Adipose tissue (tissue), 3 donors: ENCODE data around the gene CCNK. TPM values are rescaled to one million over a fixed set of nuclear protein-coding genes. Genes with fewer than 3 reads are reported as not detected.
A peak's percentile ranks its signal among the peaks of the same experiment; 100 is the strongest.

Experiments
- H3K27ac ChIP-seq: one replicate; pipeline ENCODE4 v1.5.1; 2013; ENCODE audit warnings: low read depth, low read length
- WGBS, 3 donors: extraction: QIAGEN DNeasy Blood & Tissue Kit; methylation state at CpG; one replicate each; pipeline ENCODE4 v1.1.7; 2013; 5-methylcytosine and 5-hydroxymethylcytosine counted together
- polyA plus RNA-seq, 3 donors: library from polyadenylated mRNA; stranded (reverse); fragments of 200-250 nt; gene quantifications; one replicate each; pipeline ENCODE4 v1.2.3, GENCODE V29; 2013
- donor health status: healthy with polysubstance abuse.
- donor health status: Bipolar disorder and iron deficiency.
- donor health status: healthy.

The CCNK gene
- polyA plus RNA-seq, 3 donors, result 8.0 to 19.5 (median 11.8) TPM

DNA sequence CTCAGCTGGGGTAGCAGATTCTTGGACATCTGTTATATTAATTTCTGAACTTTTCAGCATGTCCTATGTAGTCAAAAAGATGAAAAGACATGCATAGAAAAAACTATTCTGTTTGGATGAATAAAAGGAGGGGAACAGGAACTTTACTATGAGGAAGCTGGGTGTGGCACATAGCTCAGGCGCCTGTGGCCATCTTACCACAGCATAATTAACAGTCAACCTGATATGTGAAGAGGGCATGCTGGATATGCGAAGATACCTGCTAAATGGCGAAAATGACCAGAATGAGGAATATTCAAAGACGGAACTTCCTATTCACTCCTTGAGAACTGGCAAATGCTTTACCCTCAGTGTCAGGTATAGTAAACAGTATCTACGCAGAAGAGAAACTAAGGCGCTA lies 19.0 kb upstream of the CCNK start:
- whole genome bisulfite sequencing, 3 donors, result 63 to 76% (median 73%) methylated on average over 6 of the region's 6 CpGs
- H3K27ac ChIP-seq, result no peak overlapping the region

DNA sequence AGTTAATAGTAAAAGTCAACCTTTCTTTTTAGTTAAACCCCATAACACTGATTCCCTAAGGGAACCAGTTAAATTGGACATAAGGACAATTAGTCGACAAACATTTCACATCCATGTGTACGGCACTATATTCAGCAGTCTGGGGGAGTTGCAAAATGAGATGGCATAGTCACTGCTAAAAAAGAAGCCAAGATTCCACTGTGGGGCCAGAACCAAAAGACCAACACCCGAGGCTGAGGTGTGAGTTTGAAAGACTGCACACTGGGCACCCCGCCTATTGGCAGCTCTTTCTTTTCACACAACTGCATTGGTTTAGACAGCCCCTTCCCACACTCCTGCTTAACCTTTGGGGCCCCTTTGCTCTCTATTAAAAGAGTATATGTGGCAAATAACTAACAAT lies 17.2 kb upstream of the CCNK start:
- H3K27ac ChIP-seq, result no peak overlapping the region
- 86 to 88% (median 88%) methylated on average over 4 of the region's 4 CpGs for WGBS, 3 donors

DNA sequence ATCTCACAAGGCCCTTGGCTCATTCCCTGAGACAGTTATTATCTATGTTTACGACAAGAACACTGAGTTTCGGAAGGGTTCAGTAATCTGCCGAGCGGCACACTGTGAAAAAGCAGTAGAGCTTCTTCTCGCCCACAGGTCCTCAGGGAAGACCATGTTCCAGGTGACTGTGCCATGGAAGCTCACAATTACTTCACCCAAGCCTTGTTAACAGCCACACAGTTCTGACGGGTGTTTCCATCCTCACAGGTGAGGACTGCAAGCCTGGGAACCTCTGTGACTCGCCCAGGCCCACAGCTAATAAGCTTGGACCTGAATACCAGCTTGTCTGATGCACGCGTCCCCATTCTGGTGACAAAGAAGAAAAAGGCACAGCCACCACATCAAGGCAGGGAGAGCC lies 15.9 kb upstream of the CCNK start:
- WGBS, 3 donors, result 91 to 94% (median 93%) methylated on average over 9 of the region's 9 CpGs
- H3K27ac ChIP-seq, result no peak overlapping the region

DNA sequence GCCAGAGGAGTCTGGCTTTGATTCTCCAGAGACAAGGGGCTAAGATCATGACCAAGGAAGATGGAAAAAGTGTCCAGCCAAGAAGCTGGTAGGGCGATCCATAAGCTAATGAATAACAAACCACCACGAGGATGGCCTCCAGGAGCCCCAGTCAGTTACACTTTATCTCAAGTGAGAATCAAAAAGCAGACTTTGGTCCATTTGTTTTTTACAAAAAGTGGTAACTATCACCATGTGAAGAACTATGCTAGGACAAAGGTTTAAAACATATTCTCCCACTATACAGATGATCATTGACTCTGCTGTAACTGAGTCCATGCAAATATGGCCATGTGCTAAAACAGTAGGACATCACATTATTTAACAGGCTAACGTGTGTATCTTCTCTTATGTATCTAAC lies 14.5 kb upstream of the CCNK start:
- 74 to 91% (median 88%) methylated on average over 3 of the region's 3 CpGs for WGBS, 3 donors
- H3K27ac ChIP-seq, result no peak overlapping the region

DNA sequence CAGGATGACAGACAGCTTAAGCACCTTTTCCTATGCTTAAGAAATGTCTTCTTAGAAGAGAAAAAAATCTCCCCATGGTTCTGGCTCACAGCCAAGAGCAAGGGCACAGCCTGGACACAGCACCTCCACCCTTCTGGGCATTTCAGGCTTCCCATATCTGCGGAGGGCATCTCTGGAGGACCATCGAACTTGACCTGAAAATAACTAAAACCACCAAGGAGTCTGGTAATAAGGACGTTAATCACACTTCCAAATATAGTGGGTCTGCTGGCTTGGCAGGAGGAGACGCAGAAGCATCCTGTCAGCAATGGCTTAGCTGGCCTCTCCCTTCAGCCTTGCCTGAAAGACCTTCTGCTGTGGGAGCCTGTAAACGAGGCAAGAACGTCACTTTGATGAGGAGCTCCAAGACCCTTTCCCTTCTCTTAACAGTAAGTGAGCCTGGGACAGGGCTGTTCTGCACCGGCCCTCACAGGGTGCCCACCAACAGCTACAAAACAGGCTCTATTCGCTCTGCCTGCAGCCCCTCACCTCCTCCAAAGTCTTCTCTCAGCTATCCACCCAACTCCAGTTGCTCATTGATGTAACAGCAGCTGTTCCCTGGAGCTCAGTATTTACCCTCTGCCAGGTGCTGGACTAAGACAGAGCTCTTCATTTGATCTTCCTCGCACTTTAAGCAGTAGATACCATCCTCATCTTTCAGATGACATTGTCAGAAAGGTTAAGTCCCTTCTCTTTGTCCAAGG lies 13.7 kb upstream of the CCNK start:
- WGBS, 3 donors, result 67 to 70% (median 69%) methylated on average over 9 of the region's 9 CpGs

DNA sequence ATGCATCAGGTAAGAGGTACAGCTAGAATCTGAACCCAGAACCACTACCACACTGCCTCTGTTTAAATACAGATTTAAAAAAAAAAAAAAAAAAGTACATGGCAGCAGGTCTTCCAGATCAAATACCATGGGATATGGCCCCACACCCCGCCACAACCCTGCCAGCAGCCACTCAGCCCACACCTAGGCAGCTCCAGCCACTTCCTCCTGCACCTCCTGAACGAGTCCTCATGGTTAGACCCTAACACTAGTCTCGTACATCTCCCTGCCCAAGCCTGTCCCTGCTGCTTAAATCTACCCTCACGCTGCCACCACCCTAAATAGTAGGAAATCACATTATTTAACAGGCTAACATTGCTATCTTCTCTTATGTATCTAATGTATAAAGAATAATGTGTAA lies 13.1 kb upstream of the CCNK start:
- no peak overlapping the region for H3K27ac ChIP-seq
- WGBS, 3 donors, result 67 to 85% (median 69%) methylated on average over 4 of the region's 4 CpGs

More for the DNA sequence above, 13.7 kb upstream of the CCNK start:
- no peak overlapping the region for H3K27ac ChIP-seq

DNA sequence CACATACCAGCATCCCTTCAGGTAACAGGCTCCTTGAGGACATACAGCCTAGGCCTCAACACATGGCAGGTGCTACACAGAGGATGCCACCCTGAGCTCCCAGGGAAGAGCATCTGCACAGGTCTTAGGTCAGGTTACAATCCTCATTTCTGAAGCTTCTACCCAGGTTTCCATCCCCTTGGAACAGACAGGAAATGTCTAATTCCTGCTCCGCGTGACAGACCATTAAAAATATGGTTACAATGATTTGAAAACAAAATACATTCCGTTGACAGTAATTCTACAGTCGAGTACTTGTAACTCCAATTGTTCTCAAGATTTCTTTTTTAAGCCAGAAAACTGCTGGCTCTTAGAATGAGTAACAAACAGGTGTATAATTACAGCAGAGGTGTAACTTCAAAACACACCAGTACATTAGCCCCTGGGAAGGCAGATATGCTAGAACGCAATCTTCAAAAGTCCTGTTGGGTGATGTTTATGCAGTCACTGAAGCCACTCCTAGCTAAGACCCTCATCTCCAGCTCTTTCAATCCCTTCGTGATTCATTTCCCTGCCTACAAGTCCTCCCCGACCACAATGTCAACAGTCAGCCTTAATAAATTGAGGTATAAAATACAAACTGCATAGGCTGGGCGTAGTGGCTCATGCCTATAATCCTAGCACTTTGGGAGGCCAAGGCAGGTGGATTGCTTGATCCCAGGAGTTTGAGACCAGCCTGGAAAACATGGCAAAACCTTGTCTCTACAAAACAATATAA lies 12.2 kb upstream of the CCNK start:
- 69 to 75% (median 70%) methylated on average over 8 of the region's 8 CpGs for WGBS, 3 donors
- H3K27ac ChIP-seq, result no peak overlapping the region

DNA sequence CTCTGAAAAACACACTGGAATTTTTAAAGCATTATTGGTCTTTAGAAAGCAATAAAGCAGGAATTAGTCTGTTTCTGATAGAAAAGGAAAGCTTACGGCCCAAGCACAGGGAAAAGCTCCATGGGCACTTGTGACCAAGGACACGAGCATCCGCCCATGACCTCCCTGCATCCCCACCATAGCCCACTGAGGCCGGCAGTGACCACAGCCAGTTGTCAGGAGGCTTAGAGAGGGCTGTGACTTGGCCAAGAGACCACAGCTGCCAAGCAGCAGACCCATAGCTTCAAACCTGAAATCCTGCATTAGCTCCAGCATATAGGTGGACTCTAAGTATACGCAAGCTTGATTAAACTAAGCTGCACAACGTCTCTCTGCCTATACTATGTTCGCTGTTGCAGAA lies 9.5 kb upstream of the CCNK start:
- no peak overlapping the region for H3K27ac ChIP-seq
- 91 to 92% (median 92%) methylated on average over 7 of the region's 7 CpGs for WGBS, 3 donors

DNA sequence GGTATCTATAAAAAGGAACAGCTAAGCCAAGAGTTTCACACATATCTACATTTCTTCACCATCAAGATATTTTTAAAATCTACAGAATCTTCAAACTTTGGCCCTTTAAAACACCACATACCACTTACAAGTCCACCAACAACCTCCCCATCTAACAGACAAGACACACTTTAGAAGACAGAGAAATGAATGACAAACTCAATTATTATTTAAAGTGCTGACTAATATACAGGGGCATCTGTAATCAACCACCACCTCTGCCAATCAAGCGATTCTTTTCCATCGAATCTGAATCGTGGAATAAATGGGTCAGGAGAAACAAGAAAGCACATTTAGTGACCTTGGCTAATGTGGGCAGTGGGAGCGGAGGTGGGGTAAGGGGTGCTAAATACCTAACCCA lies 8.3 kb upstream of the CCNK start:
- H3K27ac ChIP-seq, result no peak overlapping the region
- 70 to 93% (median 93%) methylated on average over 4 of the region's 4 CpGs for WGBS, 3 donors

DNA sequence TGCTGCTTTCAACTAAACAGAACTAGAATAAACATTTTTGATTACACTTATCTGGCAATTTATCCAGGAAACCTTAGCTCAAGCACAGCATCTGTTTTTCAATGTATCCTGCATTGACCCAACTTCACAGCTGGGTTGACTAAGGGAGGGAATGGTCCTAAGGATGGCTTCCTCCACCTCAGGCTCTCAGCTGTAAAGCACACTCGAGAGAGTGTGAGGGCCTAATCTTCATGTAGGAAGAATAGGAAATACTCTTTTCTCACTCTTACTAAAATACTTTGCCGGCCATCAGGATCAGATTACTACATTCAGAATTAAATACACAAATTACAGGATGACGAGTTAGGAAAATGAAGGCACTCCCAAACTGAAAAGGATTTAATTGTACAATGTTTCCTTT lies 7.8 kb upstream of the CCNK start:
- no peak overlapping the region for H3K27ac ChIP-seq
- 85 to 92% (median 86%) methylated on average over 3 of the region's 3 CpGs for WGBS, 3 donors

DNA sequence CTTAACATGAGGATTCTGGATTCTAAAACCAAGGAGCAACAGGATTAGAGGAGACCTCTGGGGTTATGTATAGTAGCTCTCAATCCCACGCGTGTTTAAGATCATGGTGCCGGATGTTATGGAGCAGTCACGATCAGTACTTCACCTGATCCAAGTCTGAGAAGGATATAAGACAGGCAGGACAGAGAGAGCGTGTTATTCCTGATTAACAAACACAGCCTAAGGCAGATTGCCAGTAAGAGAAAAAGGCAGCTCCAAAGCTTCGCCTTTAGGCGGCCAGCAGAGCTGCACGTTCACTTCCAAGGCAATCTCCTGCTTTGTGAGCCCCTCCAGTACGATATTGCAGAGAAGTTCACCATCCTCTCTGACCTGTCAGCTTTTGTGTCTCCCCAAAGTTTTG lies 6.0 kb upstream of the CCNK start:
- 32 to 63% (median 63%) methylated on average over 9 of the region's 9 CpGs for WGBS, 3 donors
- no peak overlapping the region for H3K27ac ChIP-seq

DNA sequence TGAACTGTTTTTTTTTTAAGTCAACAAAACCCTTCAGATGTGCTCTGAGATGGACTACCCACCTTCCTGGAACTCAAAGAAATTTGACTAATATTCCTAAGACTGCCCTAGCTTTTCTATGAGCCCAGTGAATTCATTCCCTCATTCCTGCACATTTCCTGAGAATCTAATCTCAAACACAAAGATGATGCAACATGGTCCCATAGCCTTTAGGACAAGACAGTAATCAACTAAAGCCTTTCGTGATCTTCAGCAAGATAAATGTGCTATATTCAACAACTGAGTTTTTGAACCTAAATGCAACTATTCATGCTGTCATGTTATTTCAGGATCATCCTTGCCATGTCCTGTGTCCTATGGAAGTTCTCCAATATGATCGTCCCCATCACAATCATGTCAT lies 5.5 kb upstream of the CCNK start:
- WGBS, 3 donors, result 70 to 84% (median 80%) methylated on average over 2 of the region's 2 CpGs
- no peak overlapping the region for H3K27ac ChIP-seq

DNA sequence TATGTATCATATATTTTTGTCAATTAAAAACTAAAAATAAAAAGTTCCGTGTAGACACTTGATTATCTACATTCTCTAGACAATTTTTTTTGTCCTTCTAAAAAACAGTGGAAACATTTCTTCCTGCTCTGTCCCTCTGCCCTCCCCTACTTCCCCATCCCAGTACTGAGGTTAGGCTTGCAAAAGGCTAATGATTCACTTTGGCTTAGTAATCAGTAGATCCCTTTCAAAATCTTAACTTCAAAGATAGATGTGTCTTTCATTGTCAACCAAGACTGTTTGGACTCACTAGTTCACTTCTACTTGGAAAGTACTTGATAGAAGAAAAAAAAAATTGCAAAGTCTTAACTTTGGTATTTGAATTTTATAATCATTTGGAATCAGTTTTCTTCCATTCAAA lies 4.3 kb upstream of the CCNK start:
- WGBS, 3 donors, result 30 to 44% (median 33%) methylated on average over 1 of the region's 1 CpG

DNA sequence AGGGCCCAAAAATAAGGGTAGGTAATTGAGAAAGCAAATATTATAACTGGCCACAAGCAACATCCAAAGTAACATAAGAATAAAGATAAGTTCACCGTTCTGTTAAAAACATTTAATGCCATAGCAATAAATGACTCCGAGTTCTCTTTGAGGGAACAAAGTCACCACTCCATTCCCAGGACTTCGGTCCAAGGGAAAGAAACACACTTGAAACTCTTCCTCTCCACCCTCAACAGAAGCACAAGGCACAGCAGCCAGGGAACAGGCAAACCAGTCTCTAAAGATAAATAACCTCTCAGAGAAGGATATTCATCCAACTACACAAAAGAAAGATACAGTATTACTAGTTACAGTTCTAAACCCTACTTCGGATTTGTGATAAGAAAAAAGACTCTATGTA lies 3.1 kb upstream of the CCNK start:
- no peak overlapping the region for H3K27ac ChIP-seq
- 48 to 80% (median 73%) methylated on average over 4 of the region's 4 CpGs for WGBS, 3 donors

More for the DNA sequence above, 4.3 kb upstream of the CCNK start:
- no peak overlapping the region for H3K27ac ChIP-seq

DNA sequence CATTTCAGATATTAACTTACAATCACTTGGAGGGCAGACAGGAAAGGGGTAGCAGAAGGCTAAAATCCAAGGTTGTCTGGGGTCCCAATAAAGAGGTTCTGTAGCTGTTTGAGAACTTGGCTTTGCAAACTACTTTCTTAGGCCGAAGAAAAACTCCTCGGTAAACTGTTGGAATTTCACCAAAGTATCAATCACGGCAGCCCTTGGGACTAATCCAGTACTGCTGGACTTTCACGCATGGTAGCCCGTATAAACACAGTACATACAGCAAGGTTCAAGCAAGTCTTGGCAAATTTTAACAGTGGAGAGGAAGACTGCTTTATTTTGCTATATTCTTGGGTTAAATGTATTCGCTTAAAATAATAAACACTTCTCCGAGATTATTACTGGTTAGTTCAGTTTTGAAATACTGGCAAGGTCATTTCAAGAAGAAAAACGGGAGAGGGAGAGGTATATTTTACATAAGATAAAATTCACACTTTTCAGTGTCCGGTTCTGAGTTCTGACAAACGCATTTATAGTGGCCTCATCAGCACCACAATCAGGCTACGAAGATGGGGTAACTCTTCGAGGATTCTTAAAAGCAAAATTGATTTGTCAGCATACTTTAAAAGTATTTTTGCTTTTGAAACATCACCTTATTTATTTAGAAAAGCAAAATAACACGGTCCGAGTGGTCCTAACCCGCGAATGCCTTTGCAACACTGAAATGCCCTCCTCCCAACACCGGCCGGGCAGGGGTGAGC lies 1.9 kb upstream of the CCNK start:
- WGBS, 3 donors, result 7 to 17% (median 14%) methylated on average over 18 of the region's 18 CpGs
- H3K27ac ChIP-seq, result no peak overlapping the region

DNA sequence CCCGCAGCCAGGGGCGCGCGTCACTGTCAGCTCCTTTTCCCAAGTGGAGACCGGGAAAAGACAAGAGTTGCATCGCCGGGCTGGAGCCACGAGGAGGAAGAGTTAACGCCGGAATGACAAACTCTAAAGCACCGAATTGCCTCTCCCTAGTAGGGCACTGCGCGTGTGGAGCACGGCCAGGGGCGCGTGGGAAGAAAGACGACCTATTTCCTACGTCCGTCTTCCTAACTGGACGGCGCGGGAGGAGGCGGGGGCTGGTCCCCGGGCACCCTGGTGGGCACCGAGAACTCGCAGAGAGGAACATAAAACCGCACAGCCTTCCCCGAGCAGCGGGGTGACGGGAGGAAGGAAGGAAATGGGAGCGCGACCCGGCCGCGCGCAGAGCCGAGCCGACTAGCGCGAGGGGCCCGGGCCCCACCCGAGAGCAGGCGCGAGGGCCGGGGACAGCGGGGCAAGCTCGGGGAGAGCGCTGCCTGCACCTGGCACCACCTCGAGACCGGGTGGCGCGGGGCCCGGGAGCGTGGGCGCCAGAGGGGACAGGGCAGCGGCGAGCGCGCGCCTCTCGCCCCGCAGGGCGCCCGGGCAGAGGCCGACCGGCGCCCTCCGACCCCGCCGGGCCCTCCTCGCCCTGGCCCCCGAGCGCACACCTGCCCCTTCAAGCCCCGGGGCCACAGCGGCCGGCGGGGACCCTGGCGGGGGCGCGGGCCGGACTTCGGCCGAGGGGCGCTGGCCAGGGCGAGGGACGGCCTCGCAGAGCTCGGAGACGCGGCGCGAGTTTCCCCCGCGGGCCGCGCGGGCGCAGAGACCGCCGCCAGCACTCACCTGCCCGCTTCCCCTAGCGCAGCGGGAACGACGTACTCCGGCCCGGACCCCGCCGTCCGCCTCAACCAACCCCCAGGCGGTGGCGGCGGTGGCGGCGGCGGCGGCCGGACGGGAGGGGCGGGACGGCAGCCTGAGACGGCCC lies 1.0 kb upstream of the CCNK start, which contains the start of gene SETD3:
SETD3 (minus strand) TSS at position 954 of the 964 bp plus-strand sequence. CDS start 15,054 bp downstream, outside the sequence.
- H3K27ac ChIP-seq, result peak within 1 kb of the TSS; percentile 92
- WGBS, 3 donors, result 0 to 1% (median 0%) methylated on average over 73 to 122 of the region's 122 CpGs

DNA sequence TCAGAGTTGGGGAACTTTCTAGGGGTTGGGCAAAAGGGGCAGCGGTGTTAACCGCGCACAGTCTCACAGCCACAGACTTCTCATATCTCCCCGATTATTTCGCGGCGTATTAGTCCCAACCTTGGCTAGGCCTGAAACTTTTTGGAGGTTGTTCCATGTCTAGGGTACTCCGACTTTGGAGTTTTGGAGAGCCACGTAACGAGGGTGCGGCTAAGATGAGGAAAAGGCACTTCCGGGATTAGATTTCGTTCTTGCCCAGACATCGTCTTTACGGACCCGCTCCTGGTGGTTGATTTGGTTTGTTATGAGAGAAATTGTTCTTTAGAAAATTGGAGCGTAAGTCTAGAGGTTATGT lies 513 bp downstream of the CCNK start:
- H3K27ac ChIP-seq, result peak overlapping the region; percentile 92
- 0 to 1% (median 0%) methylated on average over 17 of the region's 17 CpGs for WGBS, 3 donors

DNA sequence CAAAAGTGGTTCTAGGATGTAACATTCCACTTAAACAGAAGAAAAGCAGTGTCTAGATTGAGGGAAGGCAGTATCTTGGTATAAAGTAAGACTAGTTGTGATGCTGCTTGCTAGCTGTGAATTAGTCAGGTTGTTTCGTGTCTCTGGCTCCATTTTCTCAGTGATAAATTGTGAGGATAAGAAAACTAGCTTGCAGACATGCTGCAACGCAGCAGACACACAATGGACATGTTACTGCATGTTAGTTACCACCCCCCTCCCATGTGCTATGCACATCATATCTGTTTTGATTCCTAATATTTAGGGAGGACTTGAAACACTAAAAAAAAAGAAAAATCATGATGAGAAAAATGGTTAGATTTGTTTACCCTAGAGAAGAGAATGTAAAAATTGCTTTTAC lies 2.9 kb downstream of the CCNK start:
- H3K27ac ChIP-seq, result no peak overlapping the region
- WGBS, 3 donors, result 29 to 64% (median 59%) methylated on average over 2 of the region's 2 CpGs
